Stimulated activated CD8-positive, alpha-beta memory T cell treated with anti-CD3 and anti-CD28 coated beads, Interleukin-12 subunit alpha, Interleukin-12 subunit beta, amount 100 ng/mL, for 1 hour (primary cell): Measurements from ENCODE around the gene GABBR1.
"Not testable (repeated sequence)": the region's sequence is repeated elsewhere in the genome, so short reads cannot be mapped to it uniquely, and the experiment has no call there.

Experiments used
- DNase-seq: peaks from one replicate; pipeline ENCODE4 v3.0.0-alpha.2; 2020; ENCODE audit warnings: low read depth

GABBR1 gene

GRCh38 chr6:29632789-29633533, at the start of gene GABBR1:
GABBR1 (minus strand) TSS chr6:29633183; CDS start chr6:29632385, 798 bp downstream.
- DNase-seq: peak; percentile 32

GRCh38 chr6:29681811-29682210, 48.8 kb upstream of the GABBR1 start:
- DNase-seq: no peak

- no peak for DNase-seq
Observed at GRCh38 chr6:29680904-29681303, 47.9 kb upstream of the GABBR1 start, which contains the start of gene ZFP57. ZFP57 (minus strand) TSS chr6:29681152; CDS start chr6:29677003, 4,149 bp downstream.

- no peak for DNase-seq
Observed at GRCh38 chr6:29680416-29680815, 47.4 kb upstream of the GABBR1 start.

GRCh38 chr6:29679962-29680361, 47.0 kb upstream of the GABBR1 start:
- no peak for DNase-seq

- DNase-seq: no peak
Observed at GRCh38 chr6:29678114-29678513, 45.1 kb upstream of the GABBR1 start.

GRCh38 chr6:29676981-29677601, 44.1 kb upstream of the GABBR1 start:
- DNase-seq: no peak

- no peak for DNase-seq
Observed at GRCh38 chr6:29675561-29675960, 42.6 kb upstream of the GABBR1 start.

GRCh38 chr6:29674008-29674407, 41.0 kb upstream of the GABBR1 start:
- DNase-seq: no peak

- DNase-seq: no peak
Observed at GRCh38 chr6:29673161-29673560, 40.2 kb upstream of the GABBR1 start.

- DNase-seq: not testable (repeated sequence)
Observed at GRCh38 chr6:29672116-29672515, 39.1 kb upstream of the GABBR1 start.

GRCh38 chr6:29671026-29671425, 38.0 kb upstream of the GABBR1 start:
- no peak for DNase-seq

- no peak for DNase-seq
Observed at GRCh38 chr6:29667158-29667557, 34.2 kb upstream of the GABBR1 start.

- DNase-seq: no peak
Observed at GRCh38 chr6:29666826-29667130, 33.8 kb upstream of the GABBR1 start.

GRCh38 chr6:29665942-29666825, 33.2 kb upstream of the GABBR1 start:
- DNase-seq: no peak

- DNase-seq: no peak
Observed at GRCh38 chr6:29663300-29664042, 30.5 kb upstream of the GABBR1 start.

- DNase-seq: not testable (repeated sequence)
Observed at GRCh38 chr6:29661502-29662141, 28.6 kb upstream of the GABBR1 start.

- DNase-seq: no peak
Observed at GRCh38 chr6:29661071-29661470, 28.1 kb upstream of the GABBR1 start.

- DNase-seq: no peak
Observed at GRCh38 chr6:29656798-29657197, 23.8 kb upstream of the GABBR1 start, which contains the start of gene MOG. MOG (plus strand) TSS chr6:29657092; CDS start chr6:29657210, 118 bp downstream.

- no peak for DNase-seq
Observed at GRCh38 chr6:29656157-29656556, 23.2 kb upstream of the GABBR1 start.

- DNase-seq: no peak
Observed at GRCh38 chr6:29655658-29656057, 22.7 kb upstream of the GABBR1 start.
